ENCODE results near the gene INO80D. TPM values are rescaled to one million over a fixed set of nuclear protein-coding genes. Genes with fewer than 3 reads are reported as not detected.
"Not testable (repeated sequence)": the region's sequence is repeated elsewhere in the genome, so short reads cannot be mapped to it uniquely, and the experiment has no call there.

The INO80D gene
- total RNA-seq, 1 experiment from 2014 or later, result 14.4 TPM

DNA sequence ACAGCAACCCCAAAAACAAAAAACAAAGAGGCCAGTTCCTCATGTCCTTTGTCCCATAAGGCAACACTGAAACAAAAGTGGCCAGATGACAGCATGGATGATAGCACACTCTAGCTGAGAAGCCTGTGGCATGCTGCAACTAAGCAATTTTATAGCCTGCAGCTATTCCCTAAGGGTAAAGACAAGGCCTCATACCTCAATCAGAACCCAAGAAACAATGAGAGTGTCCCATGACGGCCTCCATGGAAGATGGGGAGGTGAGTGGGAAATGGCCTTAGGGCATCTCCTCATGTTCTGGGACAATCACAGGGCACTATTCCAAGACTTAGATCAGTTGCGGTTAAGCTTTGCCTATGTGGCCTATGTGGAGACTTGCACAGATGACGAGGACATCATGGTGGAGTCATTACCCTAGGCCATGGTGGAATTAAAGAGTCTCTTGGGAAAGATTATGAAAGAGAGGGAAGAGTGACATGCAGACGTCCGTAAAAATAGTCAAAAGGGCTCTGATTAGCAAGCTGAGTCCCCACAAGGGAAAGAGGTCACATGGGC is 103.1 kb downstream of the INO80D start:
- Histone ChIP-seq H3K4me2 (ENCODE audit: low read length) (no peak overlapping the region), H3K27me3 (ENCODE audit: insufficient read depth, low read length) (no peaks in the 10 kb centered on the region), H4K20me1 (ENCODE audit: insufficient read depth) (no peaks in the 10 kb centered on the region), H3K9me2 (ENCODE audit: insufficient read depth) (no peaks in the 10 kb centered on the region), H3K9me3 (ENCODE audit: control insufficient read depth in 1 of 2, insufficient read depth in 1 of 2, low read depth in 1 of 2, low read length in 2 of 2) (no peaks in the 10 kb centered on the region), H3K4me3 (replicated peaks in 1 of 2; ENCODE audit: low read depth in 1 of 2, low read length in 2 of 2) (no peak overlapping the region), H2AFZ (ENCODE audit: low read depth, low read length, poor library complexity, severe bottlenecking) (no peak overlapping the region), H3K36me3 (ENCODE audit: control insufficient read depth in 1 of 2, insufficient read depth in 2 of 2, low read length in 2 of 2) (no peaks in the 10 kb centered on the region), H3K27ac (ENCODE audit: low read depth, low read length) (no peak overlapping the region), H3K4me1 (ENCODE audit: control insufficient read depth in 1 of 2, insufficient read depth in 2 of 2, low read length in 2 of 2) (no peaks in the 10 kb centered on the region), H3K9ac (ENCODE audit: low read length) (no peak overlapping the region), H3K79me2 (ENCODE audit: insufficient read depth, low read length) (no peaks in the 10 kb centered on the region)
- CTCF ChIA-PET, result no interaction called here
- RAD21 ChIA-PET (ENCODE audit: low non-redundant PET in 1 of 2, low total read pairs in 2 of 2, uncharacterized antibody in 2 of 2, unreplicated experiment in 2 of 2), result no interaction called here
- ATAC-seq (no peak), DNase-seq (ENCODE audit: low read depth, low spot score) (no peak)
- intact Hi-C loops (cut with micrococcal nuclease), result no loop called here
- BruUV-seq (replicated peaks), result no TSS peak
- TF ChIP-seq ZNF274 (IDR thresholded peaks at IDR 0.05; ENCODE audit: low read depth, low read length) (no peak), JUND (IDR thresholded peaks at IDR 0.05) (no peak), ZFX (IDR thresholded peaks at IDR 0.05) (no peak), FOSL1 (IDR thresholded peaks at IDR 0.05; ENCODE audit: low read depth) (no peak)
- TF ChIP-seq, protein P1, sequence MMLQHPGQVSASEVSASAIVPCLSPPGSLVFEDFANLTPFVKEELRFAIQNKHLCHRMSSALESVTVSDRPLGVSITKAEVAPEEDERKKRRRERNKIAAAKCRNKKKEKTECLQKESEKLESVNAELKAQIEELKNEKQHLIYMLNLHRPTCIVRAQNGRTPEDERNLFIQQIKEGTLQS (IDR thresholded peaks at IDR 0.05), result no peak
- POLR2A ChIA-PET, result no interaction called here

DNA sequence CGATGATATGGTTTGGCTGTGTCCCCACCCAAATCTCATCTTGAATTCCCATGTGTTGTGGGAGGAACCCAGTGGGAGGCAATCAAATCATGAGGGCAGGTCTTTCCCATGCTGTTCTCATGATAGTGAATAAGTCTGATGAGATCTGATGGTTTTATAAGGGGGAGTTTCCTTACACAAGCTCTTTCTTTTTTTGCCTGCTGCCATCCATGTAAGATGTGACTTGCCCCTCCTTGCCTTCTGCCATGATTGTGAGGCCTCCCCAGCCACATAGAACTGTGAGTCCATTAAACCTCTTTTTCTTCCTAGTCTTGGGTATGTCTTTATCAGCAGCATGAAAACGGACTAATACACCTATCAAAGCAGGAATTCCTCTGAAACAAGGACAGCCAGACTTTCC is 107.2 kb downstream of the INO80D start:
- H3K27ac ChIP-seq (ENCODE audit: low read depth, low read length); CTCF ChIA-PET; H3K27me3 ChIP-seq (ENCODE audit: insufficient read depth, low read length); H3K9me3 ChIP-seq (ENCODE audit: control insufficient read depth in 1 of 2, insufficient read depth in 1 of 2, low read depth in 1 of 2, low read length in 2 of 2); H3K9ac ChIP-seq (ENCODE audit: low read length); intact Hi-C loops (cut with micrococcal nuclease); H3K36me3 ChIP-seq (ENCODE audit: control insufficient read depth in 1 of 2, insufficient read depth in 2 of 2, low read length in 2 of 2); RAD21 ChIA-PET (ENCODE audit: low non-redundant PET in 1 of 2, low total read pairs in 2 of 2, uncharacterized antibody in 2 of 2, unreplicated experiment in 2 of 2); BruUV-seq (replicated peaks); H4K20me1 ChIP-seq (ENCODE audit: insufficient read depth); H3K79me2 ChIP-seq (ENCODE audit: insufficient read depth, low read length); ATAC-seq; H2AFZ ChIP-seq (ENCODE audit: low read depth, low read length, poor library complexity, severe bottlenecking); H3K4me2 ChIP-seq (ENCODE audit: low read length); H3K4me3 ChIP-seq (replicated peaks in 1 of 2; ENCODE audit: low read depth in 1 of 2, low read length in 2 of 2); H3K9me2 ChIP-seq (ENCODE audit: insufficient read depth); POLR2A ChIA-PET; DNase-seq (ENCODE audit: low read depth, low spot score): not testable (repeated sequence)
- H3K4me1 ChIP-seq (ENCODE audit: control insufficient read depth in 1 of 2, insufficient read depth in 2 of 2, low read length in 2 of 2), result peaks cover 9 to 17% of the 10 kb centered on the region in 2 experiments; a peak in 3 of 4 replicates

GRCh38 chr2:205977699-205978098 is 108.3 kb downstream of the INO80D start:
- intact Hi-C loops (cut with micrococcal nuclease); BruUV-seq (replicated peaks); POLR2A ChIA-PET; ATAC-seq; H3K9me2 ChIP-seq (ENCODE audit: insufficient read depth); H4K20me1 ChIP-seq (ENCODE audit: insufficient read depth); H3K9ac ChIP-seq (ENCODE audit: low read length); H2AFZ ChIP-seq (ENCODE audit: low read depth, low read length, poor library complexity, severe bottlenecking); DNase-seq (ENCODE audit: low read depth, low spot score); H3K79me2 ChIP-seq (ENCODE audit: insufficient read depth, low read length); CTCF ChIA-PET; H3K9me3 ChIP-seq (ENCODE audit: control insufficient read depth in 1 of 2, insufficient read depth in 1 of 2, low read depth in 1 of 2, low read length in 2 of 2); H3K27me3 ChIP-seq (ENCODE audit: insufficient read depth, low read length); H3K27ac ChIP-seq (ENCODE audit: low read depth, low read length); H3K4me2 ChIP-seq (ENCODE audit: low read length); H3K4me3 ChIP-seq (replicated peaks in 1 of 2; ENCODE audit: low read depth in 1 of 2, low read length in 2 of 2); RAD21 ChIA-PET (ENCODE audit: low non-redundant PET in 1 of 2, low total read pairs in 2 of 2, uncharacterized antibody in 2 of 2, unreplicated experiment in 2 of 2); H3K36me3 ChIP-seq (ENCODE audit: control insufficient read depth in 1 of 2, insufficient read depth in 2 of 2, low read length in 2 of 2): not testable (repeated sequence)
- H3K4me1 ChIP-seq (ENCODE audit: control insufficient read depth in 1 of 2, insufficient read depth in 2 of 2, low read length in 2 of 2), result peaks cover 9 to 17% of the 10 kb centered on the region in 2 experiments; a peak in 3 of 4 replicates

- H3K4me2 ChIP-seq (ENCODE audit: low read length); H3K27ac ChIP-seq (ENCODE audit: low read depth, low read length); H3K27me3 ChIP-seq (ENCODE audit: insufficient read depth, low read length); DNase-seq (ENCODE audit: low read depth, low spot score); BruUV-seq (replicated peaks); H3K9me2 ChIP-seq (ENCODE audit: insufficient read depth); ATAC-seq; CTCF ChIA-PET; H2AFZ ChIP-seq (ENCODE audit: low read depth, low read length, poor library complexity, severe bottlenecking); H3K79me2 ChIP-seq (ENCODE audit: insufficient read depth, low read length); RAD21 ChIA-PET (ENCODE audit: low non-redundant PET in 1 of 2, low total read pairs in 2 of 2, uncharacterized antibody in 2 of 2, unreplicated experiment in 2 of 2); intact Hi-C loops (cut with micrococcal nuclease); H4K20me1 ChIP-seq (ENCODE audit: insufficient read depth); POLR2A ChIA-PET; H3K9ac ChIP-seq (ENCODE audit: low read length); H3K9me3 ChIP-seq (ENCODE audit: control insufficient read depth in 1 of 2, insufficient read depth in 1 of 2, low read depth in 1 of 2, low read length in 2 of 2); H3K36me3 ChIP-seq (ENCODE audit: control insufficient read depth in 1 of 2, insufficient read depth in 2 of 2, low read length in 2 of 2); H3K4me3 ChIP-seq (replicated peaks in 1 of 2; ENCODE audit: low read depth in 1 of 2, low read length in 2 of 2): not testable (repeated sequence)
- H3K4me1 ChIP-seq (ENCODE audit: control insufficient read depth in 1 of 2, insufficient read depth in 2 of 2, low read length in 2 of 2), result peaks cover 9 to 17% of the 10 kb centered on the region in 2 experiments; a peak in 3 of 4 replicates
Measured at GRCh38 chr2:205976934-205977659, 108.9 kb downstream of the INO80D start.

All from HCT116 (cell line).